NOMO-1 treated with DMSO at 0.1 percent for 48 hours (cell line): ENCODE measurements around the gene PLB1.

ENCODE experiments used
- DNase-seq: peaks from one replicate; lab custom pipeline; 2025; ENCODE audit not compliant: unreplicated experiment; lab: John Stamatoyannopoulos, UW

The PLB1 gene

GRCh38 chr2:28607730-28608499 lies 112.1 kb downstream of the PLB1 start:
- no peak for DNase-seq

DNA sequence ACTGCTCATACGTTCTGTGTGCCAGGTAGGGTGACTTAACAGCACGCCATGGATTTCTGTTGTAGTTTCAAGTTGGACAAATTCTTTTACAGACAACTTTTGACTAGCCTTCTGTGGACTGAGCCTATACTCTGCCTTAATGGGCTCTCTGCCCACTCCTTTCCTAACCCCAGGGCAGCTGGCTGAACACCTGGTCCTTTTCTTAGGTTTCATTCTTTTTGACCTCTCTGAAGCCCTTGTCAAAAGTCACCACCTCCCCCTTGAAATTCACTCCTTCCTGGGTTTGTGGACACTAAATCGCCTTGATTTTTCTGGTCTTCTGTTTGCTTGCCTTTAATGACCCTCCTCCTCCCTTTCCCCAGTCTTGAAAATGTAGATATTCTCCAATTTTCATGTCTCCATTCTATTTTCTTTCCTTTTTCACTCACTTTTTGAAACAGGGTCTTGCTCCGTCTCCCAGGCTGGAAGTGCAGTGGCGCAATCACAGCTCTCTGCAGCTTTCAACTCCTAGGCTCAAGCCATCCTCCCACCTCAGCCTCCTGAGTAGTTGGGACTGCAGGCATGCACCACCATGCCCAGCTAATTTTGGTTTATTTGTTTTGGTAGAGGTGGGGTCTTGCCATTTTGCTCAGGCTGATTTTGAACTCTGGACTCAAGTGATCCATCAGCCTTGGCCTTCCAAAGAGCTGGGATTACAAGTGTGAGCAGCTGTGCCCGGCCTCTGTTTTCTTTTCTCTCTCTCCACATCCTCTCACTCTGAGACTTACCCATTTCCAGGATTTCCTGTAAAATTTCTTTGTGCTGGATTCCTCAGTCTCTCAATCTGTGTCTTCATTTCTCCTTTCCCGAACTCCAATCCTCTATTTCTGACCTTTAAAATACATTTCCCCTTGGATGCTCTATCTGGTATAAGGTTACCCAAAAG lies 112.9 kb downstream of the PLB1 start:
- DNase-seq: no peak

- no peak for DNase-seq
These were observed 114.8 kb downstream of the PLB1 start for GRCh38 chr2:28610583-28611201.

GRCh38 chr2:28612131-28612812 lies 116.4 kb downstream of the PLB1 start:
- DNase-seq: no peak

GRCh38 chr2:28613186-28613585 lies 117.3 kb downstream of the PLB1 start:
- DNase-seq: no peak

GRCh38 chr2:28613633-28614501 lies 118.0 kb downstream of the PLB1 start:
- no peak for DNase-seq

- no peak for DNase-seq
These were observed 119.8 kb downstream of the PLB1 start for GRCh38 chr2:28615706-28616105.

GRCh38 chr2:28616396-28616999 lies 120.6 kb downstream of the PLB1 start:
- no peak for DNase-seq

- no peak for DNase-seq
These were observed 121.8 kb downstream of the PLB1 start for GRCh38 chr2:28617502-28618184.

GRCh38 chr2:28618221-28619141 lies 122.6 kb downstream of the PLB1 start:
- DNase-seq: no peak

GRCh38 chr2:28619213-28620196 lies 123.6 kb downstream of the PLB1 start:
- DNase-seq: no peak

DNA sequence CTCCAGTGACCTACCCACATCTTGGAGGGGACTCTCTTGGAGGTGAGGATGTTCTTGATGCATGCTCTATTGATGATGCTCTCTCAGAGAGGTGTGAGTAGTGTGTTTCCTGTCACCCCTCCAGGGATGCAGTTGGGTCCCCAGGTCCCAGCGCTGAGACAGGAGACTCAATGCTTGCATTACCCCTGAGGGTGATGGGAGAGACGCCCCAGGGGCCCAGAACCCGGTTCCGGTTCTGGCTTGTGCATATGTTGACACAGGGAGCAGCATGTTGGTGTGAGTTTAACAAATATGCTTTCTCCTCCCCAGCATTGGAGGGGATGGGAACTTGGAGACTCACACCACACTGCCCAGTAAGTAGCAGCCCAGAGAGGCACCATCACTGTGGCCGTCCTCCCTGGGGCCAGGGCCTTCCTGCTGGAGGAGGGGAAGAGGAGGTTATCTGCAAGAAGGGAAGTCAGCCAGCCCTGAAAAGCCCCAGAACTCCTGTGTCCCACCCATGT lies 124.5 kb downstream of the PLB1 start:
- DNase-seq: no peak

GRCh38 chr2:28620801-28621171 lies 124.9 kb downstream of the PLB1 start:
- DNase-seq: no peak

DNA sequence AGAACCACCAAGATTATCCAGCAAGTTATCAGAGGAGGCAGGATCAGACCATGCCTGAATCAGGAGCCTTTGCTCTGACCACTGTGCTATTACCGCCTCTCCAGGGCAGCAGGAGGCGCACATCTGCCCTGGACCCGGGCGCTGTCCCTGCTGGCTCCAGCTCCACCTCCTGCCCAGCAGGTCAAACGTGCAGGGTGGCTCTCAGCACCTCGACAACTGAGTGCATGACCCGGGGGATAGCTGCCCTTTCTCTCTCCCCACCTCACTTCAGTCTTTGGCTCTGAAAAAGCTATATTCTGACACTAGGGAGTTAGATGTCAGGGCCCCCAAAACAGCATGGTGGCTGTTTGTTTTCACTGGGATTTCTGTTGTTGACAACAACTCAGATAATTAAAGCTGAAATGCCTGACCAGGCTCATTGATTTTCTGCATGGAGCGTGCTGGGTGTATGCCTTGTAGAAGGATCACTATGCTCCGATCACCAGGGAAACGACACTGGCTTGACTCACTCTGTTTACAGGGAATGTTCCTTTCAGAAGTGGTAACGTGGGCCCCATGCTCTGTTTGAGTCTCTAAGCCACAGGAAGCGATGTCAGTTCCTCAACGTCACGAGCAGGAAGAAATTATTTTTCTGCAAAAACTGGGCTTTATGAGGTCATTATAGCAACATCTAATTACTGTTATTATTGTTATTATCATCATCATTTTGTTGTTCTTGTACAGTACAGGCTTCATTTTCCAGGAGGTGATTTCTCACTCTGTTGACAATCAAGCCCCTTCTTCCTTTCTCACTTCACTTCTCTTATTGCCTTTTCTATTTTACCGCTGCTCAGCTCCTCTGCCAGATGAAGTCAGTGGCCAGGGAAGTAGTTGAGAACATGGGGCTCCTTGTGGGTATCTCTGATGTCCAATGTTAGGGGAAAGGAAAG lies 125.6 kb downstream of the PLB1 start:
- peak; percentile 85 for DNase-seq

DNA sequence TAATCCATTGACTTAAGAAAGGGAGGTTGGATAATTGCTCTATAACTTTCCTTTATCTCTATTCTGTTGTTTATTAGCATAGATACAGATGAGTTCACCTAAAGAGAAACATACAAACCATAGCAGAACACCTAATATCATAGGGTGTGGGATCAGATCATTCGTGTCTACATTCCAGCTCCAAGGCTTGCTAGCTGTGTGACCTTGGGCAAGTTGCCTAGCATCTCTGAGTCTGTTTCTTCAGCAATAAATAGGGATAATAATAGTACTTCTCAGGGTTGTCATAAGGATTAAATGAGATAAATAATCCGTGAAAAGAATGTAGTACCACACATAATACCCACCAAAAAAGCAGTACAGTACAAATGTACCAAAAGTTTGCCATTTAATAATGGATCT lies 126.2 kb downstream of the PLB1 start:
- DNase-seq: no peak
